ENCODE measurements around the gene HAGH.

The HAGH gene

DNA sequence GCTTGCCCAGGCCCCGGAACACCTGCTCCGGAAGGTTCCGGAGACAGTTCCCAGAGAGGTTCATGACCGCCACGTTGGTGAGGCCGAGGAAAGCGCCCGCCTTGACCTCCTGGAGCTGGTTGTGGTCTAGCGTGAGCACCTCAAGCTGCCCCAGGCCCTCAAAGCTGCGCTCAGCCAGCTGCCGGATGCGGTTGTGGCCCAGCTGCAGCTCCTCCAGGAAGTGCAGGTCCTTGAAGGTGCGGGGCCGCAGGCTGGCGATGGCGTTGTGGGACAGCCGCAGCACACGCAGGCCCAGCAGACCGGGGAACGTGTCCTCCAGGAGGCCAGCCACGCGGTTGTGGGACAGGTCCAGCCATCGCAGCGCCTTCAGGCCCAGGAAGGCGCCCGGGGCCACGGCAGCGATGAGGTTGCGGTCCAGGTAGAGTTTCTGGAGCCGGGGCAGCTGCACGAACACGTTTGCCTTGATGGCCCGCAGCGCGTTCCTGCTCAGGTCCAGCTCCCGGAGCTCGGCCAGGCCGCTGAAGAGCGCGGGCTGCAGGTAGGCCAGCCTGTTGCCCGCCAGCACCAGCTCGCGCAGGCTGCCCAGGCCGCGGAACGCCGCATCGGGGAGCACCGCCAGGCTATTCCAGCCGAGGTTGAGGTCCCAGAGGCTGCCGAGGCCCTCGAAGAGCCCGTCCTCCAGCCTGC is 35.2 kb downstream of the HAGH start:
- Histone ChIP-seq H3K4me3 (ENCODE audit: low read length) (no peak overlapping the region), H3K36me3 (ENCODE audit: control insufficient read depth, low read length) (peaks cover 10% of the 10 kb centered on the region; the same call in 1 of the 2 replicates), H3K4me1 (ENCODE audit: control insufficient read depth, low read length) (no peaks in the 10 kb centered on the region), H3F3A (ENCODE audit: control insufficient read depth, insufficient read depth) (no peaks in the 10 kb centered on the region), H3K27ac (ENCODE audit: low read depth, low read length) (no peak overlapping the region), H3K9me3 (ENCODE audit: control insufficient read depth, insufficient read depth, low read length) (no peaks in the 10 kb centered on the region), H3K4me2 (ENCODE audit: low read length) (no peak overlapping the region), H4K20me1 (ENCODE audit: control insufficient read depth, insufficient read depth, low read depth, low read length) (no peaks in the 10 kb centered on the region), H3K79me2 (ENCODE audit: control insufficient read depth, low read length) (peaks cover 15% of the 10 kb centered on the region), H3K9me2 (replicated peaks; ENCODE audit: control insufficient read depth, low read length) (no peaks in the 10 kb centered on the region), H3K27me3 (ENCODE audit: control insufficient read depth, low read length) (no peaks in the 10 kb centered on the region)
- TF ChIP-seq EZH2phosphoT487 (IDR thresholded peaks at IDR 0.05; ENCODE audit: borderline replicate concordance, low read length) (no peak), CTCF (IDR thresholded peaks at IDR 0.05; ENCODE audit: low read depth, low read length, poor library complexity, severe bottlenecking) (no peak)

DNA sequence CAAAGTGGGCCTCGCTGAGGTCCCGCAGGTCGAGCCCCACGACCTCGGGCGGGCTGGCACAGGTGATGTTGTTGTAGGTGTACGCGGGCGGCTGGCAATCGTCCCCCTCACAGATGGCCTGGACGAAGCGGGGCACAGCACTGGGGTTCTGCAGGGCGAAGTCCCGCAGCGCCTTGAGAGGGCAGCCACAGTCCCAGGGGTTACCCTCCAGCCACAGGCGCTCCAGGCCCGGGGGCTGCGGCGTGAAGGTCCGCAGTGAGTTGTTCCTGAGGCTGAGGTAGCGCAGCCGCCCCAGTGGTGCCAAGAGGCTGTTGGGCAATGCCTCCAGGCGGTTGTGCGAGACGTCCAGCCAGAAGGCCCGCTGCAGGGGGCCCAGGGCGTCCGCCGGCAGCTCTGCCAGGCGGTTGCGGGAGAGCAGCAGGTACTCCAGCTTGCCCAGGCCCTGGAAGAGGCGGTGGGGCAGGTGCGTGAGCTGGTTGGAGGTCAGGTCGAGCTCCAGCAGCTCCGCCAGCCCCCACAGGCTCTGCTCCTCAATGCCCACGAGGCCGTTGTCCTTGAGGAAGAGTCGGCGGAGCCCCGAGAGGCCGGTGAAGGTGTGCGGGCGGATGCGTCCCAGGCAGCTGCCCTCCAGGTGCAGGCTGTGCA is 35.9 kb downstream of the HAGH start:
- Histone ChIP-seq H3F3A (ENCODE audit: control insufficient read depth, insufficient read depth) (no peaks in the 10 kb centered on the region), H3K9me3 (ENCODE audit: control insufficient read depth, insufficient read depth, low read length) (no peaks in the 10 kb centered on the region)
- no peak for TF ChIP-seq CTCF (IDR thresholded peaks at IDR 0.05; ENCODE audit: low read depth, low read length, poor library complexity, severe bottlenecking)
- no peak for TF ChIP-seq EZH2phosphoT487 (IDR thresholded peaks at IDR 0.05; ENCODE audit: borderline replicate concordance, low read length)

DNA sequence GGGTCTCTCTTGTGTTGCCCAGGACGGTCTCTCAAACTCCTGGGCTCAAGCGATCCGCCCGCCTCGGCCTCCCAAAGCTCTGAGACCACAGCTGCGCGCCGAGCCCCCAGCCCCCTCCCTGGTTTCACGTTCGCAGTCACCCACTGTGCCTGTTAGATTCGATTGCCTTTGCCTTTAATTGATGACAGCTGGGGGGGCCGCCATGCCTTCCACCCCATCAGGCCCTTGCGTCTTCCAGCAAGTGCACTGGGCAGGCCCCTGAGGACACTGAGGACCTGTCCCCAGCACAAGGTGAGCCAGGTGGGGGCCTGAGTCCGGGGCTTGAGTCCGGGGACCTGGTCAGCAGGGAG is 36.4 kb downstream of the HAGH start:
- no peaks in the 10 kb centered on the region for H3K9me2 ChIP-seq (replicated peaks; ENCODE audit: control insufficient read depth, low read length)
- H3K4me3 ChIP-seq (ENCODE audit: low read length), result no peak overlapping the region
- no peaks in the 10 kb centered on the region for H3K27me3 ChIP-seq (ENCODE audit: control insufficient read depth, low read length)
- TF ChIP-seq EZH2phosphoT487 (IDR thresholded peaks at IDR 0.05; ENCODE audit: borderline replicate concordance, low read length), result no peak
- TF ChIP-seq CTCF (IDR thresholded peaks at IDR 0.05; ENCODE audit: low read depth, low read length, poor library complexity, severe bottlenecking), result no peak
- H3K36me3 ChIP-seq (ENCODE audit: control insufficient read depth, low read length), result peaks cover 15% of the 10 kb centered on the region
- H3K79me2 ChIP-seq (ENCODE audit: control insufficient read depth, low read length), result peaks cover 27% of the 10 kb centered on the region
- H3K4me1 ChIP-seq (ENCODE audit: control insufficient read depth, low read length), result no peaks in the 10 kb centered on the region
- H3K27ac ChIP-seq (ENCODE audit: low read depth, low read length), result no peak overlapping the region
- no peaks in the 10 kb centered on the region for H3K9me3 ChIP-seq (ENCODE audit: control insufficient read depth, insufficient read depth, low read length)
- no peaks in the 10 kb centered on the region for H3F3A ChIP-seq (ENCODE audit: control insufficient read depth, insufficient read depth)
- no peaks in the 10 kb centered on the region for H4K20me1 ChIP-seq (ENCODE audit: control insufficient read depth, insufficient read depth, low read depth, low read length)
- no peak overlapping the region for H3K4me2 ChIP-seq (ENCODE audit: low read length)

More for the DNA sequence above, 35.9 kb downstream of the HAGH start:
- Histone ChIP-seq H3K79me2 (ENCODE audit: control insufficient read depth, low read length) (peaks cover 22% of the 10 kb centered on the region), H4K20me1 (ENCODE audit: control insufficient read depth, insufficient read depth, low read depth, low read length) (no peaks in the 10 kb centered on the region), H3K4me3 (ENCODE audit: low read length) (no peak overlapping the region), H3K4me1 (ENCODE audit: control insufficient read depth, low read length) (no peaks in the 10 kb centered on the region), H3K27ac (ENCODE audit: low read depth, low read length) (no peak overlapping the region), H3K4me2 (ENCODE audit: low read length) (no peak overlapping the region), H3K36me3 (ENCODE audit: control insufficient read depth, low read length) (peaks cover 13% of the 10 kb centered on the region), H3K9me2 (replicated peaks; ENCODE audit: control insufficient read depth, low read length) (no peaks in the 10 kb centered on the region), H3K27me3 (ENCODE audit: control insufficient read depth, low read length) (no peaks in the 10 kb centered on the region)

All from DOHH2 (cell line).